K562 (cell line): ENCODE measurements around the gene HELZ. TPM values are rescaled to one million over a fixed set of nuclear protein-coding genes. Genes with fewer than 3 reads are reported as not detected.

Experiments
- ATAC-seq: fragments of 200-7000 bp; cut with Tn5 transposase; 3 replicates; pipeline ENCODE4 v1.9.1; 2020; ENCODE audit warnings: moderate library complexity
- BruUV-seq: library from RNA; stranded (reverse); fragments of 400-500 nt; replicated peaks from 2 replicates; lab custom pipeline; 2021; lab: Mats Ljungman, UMichigan
- CTCF ChIA-PET: fragments of 300-600 bp; formaldehyde crosslinking; extraction: SDS; loops from one replicate; lab custom pipeline; 2021; ENCODE audit warnings: low intra/inter-chr PET ratio; lab: Yijun Ruan, JAX
- POLR2A ChIA-PET: fragments of 300-600, 350-650 bp; sonication (Branson Sonifier 250); formaldehyde crosslinking; extraction: SDS; loops from one replicate; lab custom pipeline; 2021; ENCODE audit warnings: antibody characterized with exemption, inconsistent platforms; lab: Yijun Ruan, JAX
- DNase-seq, 4 experiments: peaks; one replicate each; pipeline versions ENCODE4 v3.0.0 to v3.0.0-alpha.2; 2011 to 2018; ENCODE audit warnings: low spot score in 3 of 4, mixed read lengths in 3 of 4; ENCODE audit errors: extremely low read depth in 1 of 4
- FAIRE-seq: peaks from 2 replicates; lab custom pipeline; 2011; peaks lifted over from hg19 to GRCh38; lab: Jason Lieb, UNC
- H2AFZ ChIP-seq: 2 replicates; pipeline ENCODE4 v1.6.0; 2011; ENCODE audit warnings: low read depth, low read length, control low read depth, inconsistent platforms
- H3K27ac ChIP-seq: fragments of 200-600 bp; 3 replicates; pipeline ENCODE4 v1.8.0; 2011; ENCODE audit warnings: low read depth, mild to moderate bottlenecking, control low read depth, inconsistent platforms, low read length, moderate library complexity, mixed read lengths; ENCODE audit errors: extremely low read depth
- H3K27me3 ChIP-seq, 2 experiments: fragments of 300-600 bp in 1 of 2; 2 replicates in 1 of 2; 3 replicates in 1 of 2; pipeline versions ENCODE4 v1.6.0 to v1.8.0; 2011; ENCODE audit warnings: inconsistent platforms in 2 of 2, low read length in 2 of 2, mild to moderate bottlenecking in 1 of 2, mixed read lengths in 1 of 2, moderate library complexity in 1 of 2; ENCODE audit not compliant: control insufficient read depth in 2 of 2, insufficient read depth in 2 of 2
- H3K36me3 ChIP-seq: fragments of 300-600 bp; 3 replicates; pipeline ENCODE4 v1.8.0; 2011; ENCODE audit warnings: mild to moderate bottlenecking, low read length, inconsistent platforms; ENCODE audit not compliant: control insufficient read depth, insufficient read depth
- H3K4me1 ChIP-seq, 2 experiments: fragments of 200-600 bp in 1 of 2; replicated peaks in 1 of 2; 2 replicates in 1 of 2; 3 replicates in 1 of 2; pipeline versions ENCODE4 v1.5.1 to v1.8.0; 2011; ENCODE audit warnings: inconsistent platforms in 2 of 2, low read length in 2 of 2, mild to moderate bottlenecking in 1 of 2, mixed read lengths in 1 of 2, moderate library complexity in 1 of 2; ENCODE audit not compliant: control insufficient read depth in 2 of 2, insufficient read depth in 2 of 2
- H3K4me2 ChIP-seq: 2 replicates; pipeline ENCODE4 v1.6.1; 2011; ENCODE audit warnings: low read length, control low read depth, inconsistent platforms, mixed read lengths; ENCODE audit not compliant: insufficient read depth
- H3K4me3 ChIP-seq: fragments of 200-600 bp; sonication (generic), shearing (Covaris generic); 2 replicates; pipeline ENCODE4 v1.5.1; 2016; ENCODE audit warnings: control low read depth, inconsistent platforms
- H3K79me2 ChIP-seq: fragments of 200-600 bp; 3 replicates; pipeline ENCODE4 v1.8.0; 2011; ENCODE audit warnings: low read length, inconsistent platforms; ENCODE audit not compliant: control insufficient read depth, insufficient read depth
- H3K9ac ChIP-seq, 2 experiments: 2 replicates each; pipeline versions ENCODE4 v1.6.0 to v1.6.1; 2011; ENCODE audit warnings: low read depth in 2 of 2, low read length in 2 of 2, control low read depth in 1 of 2, inconsistent platforms in 1 of 2, mild to moderate bottlenecking in 1 of 2, mixed read lengths in 1 of 2; ENCODE audit not compliant: insufficient read depth in 1 of 2
- H3K9me1 ChIP-seq: one replicate; pipeline ENCODE4 v1.6.0; 2011; ENCODE audit warnings: inconsistent platforms, mild to moderate bottlenecking, low read length, moderate library complexity; ENCODE audit not compliant: control insufficient read depth, insufficient read depth
- H3K9me3 ChIP-seq: replicated peaks from 2 replicates; pipeline ENCODE4 v1.5.1; 2011; ENCODE audit warnings: low read depth, low read length, inconsistent platforms; ENCODE audit not compliant: control insufficient read depth, insufficient read depth
- H4K20me1 ChIP-seq: replicated peaks from 2 replicates; pipeline ENCODE4 v1.6.1; 2011; ENCODE audit warnings: low read length, inconsistent platforms, mixed read lengths; ENCODE audit not compliant: control insufficient read depth, insufficient read depth
- MCM7 ChIP-seq, 2 experiments: fragments of 450-650 bp; IDR thresholded peaks; 2 replicates each; pipeline ENCODE4 v1.6.1; 2016 to 2018
- NCOA6 ChIP-seq: fragments of 450-650 bp; IDR thresholded peaks from 2 replicates; pipeline ENCODE4 v1.6.1; 2017; ENCODE audit warnings: mild to moderate bottlenecking
- RCOR1 ChIP-seq, 2 experiments: IDR thresholded peaks; 2 replicates each; pipeline ENCODE4 v1.6.1; 2012; ENCODE audit warnings: low read depth in 2 of 2, low read length in 2 of 2, borderline replicate concordance in 1 of 2, improper control_type of control experiment in 1 of 2
- SAFB ChIP-seq: fragments of 200-400 bp; formaldehyde crosslinking; IDR thresholded peaks from 2 replicates; pipeline ENCODE4 v1.6.1; 2017; ENCODE audit warnings: low read depth, low read length, borderline replicate concordance
- SMARCE1 ChIP-seq: fragments of 450-650 bp; IDR thresholded peaks from 2 replicates; pipeline ENCODE4 v1.7.1; 2016; ENCODE audit warnings: mild to moderate bottlenecking
- SREBF2 ChIP-seq: sonication (generic); formaldehyde crosslinking; IDR thresholded peaks from 2 replicates; pipeline ENCODE4 v1.4.0; 2020; ENCODE audit warnings: mild to moderate bottlenecking, missing genetic modification reagents
- TAF15 ChIP-seq: fragments of 200-400 bp; formaldehyde crosslinking; IDR thresholded peaks from 2 replicates; pipeline ENCODE4 v1.6.1; 2017; ENCODE audit warnings: mild to moderate bottlenecking, low read depth, low read length, moderate library complexity
- TAF9B ChIP-seq: fragments of 450-650 bp; IDR thresholded peaks from 2 replicates; pipeline ENCODE4 v1.6.1; 2018; ENCODE audit warnings: mild to moderate bottlenecking; ENCODE audit not compliant: partially characterized antibody
- ZNF239 ChIP-seq: fragments of 250-450 bp; sonication (Bioruptor Pico); IDR thresholded peaks from 2 replicates; pipeline ENCODE4 v1.4.0; 2020; ENCODE audit warnings: mild to moderate bottlenecking
- ZNF76 ChIP-seq: fragments of 250-450 bp; sonication (Bioruptor Pico); IDR thresholded peaks from 2 replicates; pipeline ENCODE4 v1.4.0; 2020; ENCODE audit warnings: mild to moderate bottlenecking, moderate library complexity, borderline replicate concordance
- in situ Hi-C: fragments of 300-500 bp; cut with MboI; formaldehyde crosslinking; loops from 4 replicates; pipeline ENCODE4 v1.15.0; 2018; ENCODE audit warnings: inconsistent platforms, mixed read lengths
- intact Hi-C: fragments of 100-400 bp; cut with micrococcal nuclease; formaldehyde crosslinking; loops from 2 replicates; pipeline ENCODE4 v1.14.2; 2022
- polyA plus RNA-seq, 8 experiments: library from polyadenylated mRNA; depleted of rRNA in 4 of 8; stranded (reverse) in 5 of 8; unstranded in 3 of 8; fragments of >200 nt; fragmentation: Nextera tagmentation in 2 of 8; fragmentation: Illumina TruSeq in 1 of 8; extraction: Ambion mirVana in 2 of 8; extraction: Trizol in 1 of 8; gene quantifications; 2 replicates each; pipeline versions ENCODE4 v1.2.1 to v1.2.3, GENCODE V29; 2011 to 2014; ENCODE audit warnings: inconsistent platforms in 1 of 8, missing spikeins in 1 of 8
- total RNA-seq, 7 experiments: library from RNA; depleted of rRNA in 6 of 7; stranded (reverse); fragments of >200 nt in 6 of 7; fragmentation: Illumina TruSeq in 2 of 7; extraction: Trizol in 2 of 7; gene quantifications; 2 replicates each; pipeline versions ENCODE4 v1.2.1 to v1.2.3, GENCODE V29; 2011 to 2021; ENCODE audit warnings: low replicate concordance in 1 of 7
- TF ChIP-seq, protein P1 (sequence below), 2 experiments: fragments of 450-650 bp; formaldehyde crosslinking in 1 of 2; IDR thresholded peaks; 2 replicates each; pipeline versions ENCODE4 v1.4.0 to v1.6.1; 2014 to 2020; ENCODE audit warnings: mild to moderate bottlenecking in 2 of 2, borderline replicate concordance in 1 of 2, low read depth in 1 of 2

The HELZ gene
- total and polyA plus RNA-seq, 9 of the 15 experiments (the other 6 are each of a cell fraction or from before 2014, with no cell fraction given): 5.2 to 39.8 (median 17.3) TPM

DNA sequence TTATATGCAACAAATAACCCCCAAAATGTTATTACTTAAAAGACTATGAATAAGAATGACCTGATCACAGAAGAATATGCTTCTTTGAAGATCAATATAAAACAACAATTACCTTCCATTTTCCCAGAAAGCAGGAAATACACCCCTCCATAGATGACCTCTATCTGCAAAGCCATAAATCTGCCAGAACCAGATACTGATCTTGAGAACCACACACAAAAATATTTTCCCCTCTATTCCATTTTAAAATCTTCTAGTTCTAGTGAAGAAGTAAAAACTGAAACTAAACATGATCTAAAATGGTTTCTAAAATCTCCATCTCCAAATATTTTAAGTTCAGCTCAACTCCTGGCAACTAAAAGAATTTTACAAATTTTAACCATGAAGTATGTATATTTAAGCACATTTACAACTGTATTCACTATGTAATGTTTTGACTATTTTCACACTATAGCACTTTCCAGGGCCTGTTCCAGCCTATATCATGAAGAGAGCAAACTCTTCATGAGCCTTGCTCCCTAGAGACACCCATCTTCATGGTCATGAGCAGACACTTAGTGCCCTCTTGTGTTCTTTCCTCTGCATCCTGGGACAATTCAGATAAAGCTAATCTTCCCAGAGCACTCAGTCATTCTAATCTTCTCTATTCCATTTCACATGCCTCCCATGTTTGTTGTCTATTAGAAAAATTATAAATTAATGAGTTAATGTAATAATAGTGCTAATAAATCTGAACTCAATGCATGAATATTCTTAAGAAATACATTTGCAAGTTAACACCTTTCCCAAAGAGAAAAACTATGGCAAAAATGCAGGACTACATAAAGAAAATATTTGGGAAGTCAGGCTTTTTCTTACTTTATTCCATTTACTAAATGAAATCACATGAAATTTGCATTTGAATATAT is 87.0 kb downstream of the HELZ start:
- Histone ChIP-seq H3K27me3 (no peaks in the 10 kb centered on the region), H3K9me3 (no peaks in the 10 kb centered on the region; the same call in 1 of the 2 replicates), H3K9ac (no peak overlapping the region; a peak in 1 of 4 replicates), H2AFZ (no peak overlapping the region), H3K4me2 (peak overlapping the region; percentile 39; the same call in 1 of the 2 replicates), H3K4me1 (peaks cover 0 to 15% of the 10 kb centered on the region in 2 experiments; a peak in 3 of 5 replicates), H4K20me1 (no peaks in the 10 kb centered on the region), H3K79me2 (no peaks in the 10 kb centered on the region; the same call in 2 of the 3 replicates), H3K4me3 (no peak overlapping the region), H3K36me3 (peaks cover 40% of the 10 kb centered on the region; the same call in 2 of the 3 replicates), H3K9me1 (no peaks in the 10 kb centered on the region), H3K27ac (peak overlapping the region; percentile 23; the same call in 2 of the 3 replicates)
- peak; percentile 97 for ATAC-seq
- BruUV-seq: no TSS peak
- peak; percentile 31 to 76 (median 45) for DNase-seq
- intact Hi-C loops: loop anchor here (1.0 to 5.0 kb wide), 3 partner anchors 141 to 443 kb away; no protein-coding TSS in a partner anchor
- CTCF ChIA-PET: no interaction called here
- in situ Hi-C loops: no loop called here
- FAIRE-seq: peak; percentile 88
- POLR2A ChIA-PET: interaction anchor here (0.6 to 1.0 kb wide), 4 partner anchors 10 to 45 kb away, joined by 3 to 8 read pairs (median 3); no protein-coding TSS in a partner anchor
- TF ChIP-seq ZNF239 (CRISPR knock-in tag) (no peak), TAF15 (no peak), SAFB (no peak), TAF9B (no peak), SMARCE1 (peak; percentile 53; the same call in 1 of the 2 replicates), SREBF2 (CRISPR knock-in tag) (no peak), RCOR1 (IDR thresholded peaks at IDR 0.05; ENCODE audit: borderline replicate concordance in 1 of 2, low read depth in 2 of 2, low read length in 2 of 2) (peak in 1 of 2 experiments; percentile 64; a peak in 1 of 4 replicates), MCM7 (IDR thresholded peaks at IDR 0.05) (no peak), NCOA6 (no peak), ZNF76 (CRISPR knock-in tag) (no peak)
- TF ChIP-seq, protein P1, sequence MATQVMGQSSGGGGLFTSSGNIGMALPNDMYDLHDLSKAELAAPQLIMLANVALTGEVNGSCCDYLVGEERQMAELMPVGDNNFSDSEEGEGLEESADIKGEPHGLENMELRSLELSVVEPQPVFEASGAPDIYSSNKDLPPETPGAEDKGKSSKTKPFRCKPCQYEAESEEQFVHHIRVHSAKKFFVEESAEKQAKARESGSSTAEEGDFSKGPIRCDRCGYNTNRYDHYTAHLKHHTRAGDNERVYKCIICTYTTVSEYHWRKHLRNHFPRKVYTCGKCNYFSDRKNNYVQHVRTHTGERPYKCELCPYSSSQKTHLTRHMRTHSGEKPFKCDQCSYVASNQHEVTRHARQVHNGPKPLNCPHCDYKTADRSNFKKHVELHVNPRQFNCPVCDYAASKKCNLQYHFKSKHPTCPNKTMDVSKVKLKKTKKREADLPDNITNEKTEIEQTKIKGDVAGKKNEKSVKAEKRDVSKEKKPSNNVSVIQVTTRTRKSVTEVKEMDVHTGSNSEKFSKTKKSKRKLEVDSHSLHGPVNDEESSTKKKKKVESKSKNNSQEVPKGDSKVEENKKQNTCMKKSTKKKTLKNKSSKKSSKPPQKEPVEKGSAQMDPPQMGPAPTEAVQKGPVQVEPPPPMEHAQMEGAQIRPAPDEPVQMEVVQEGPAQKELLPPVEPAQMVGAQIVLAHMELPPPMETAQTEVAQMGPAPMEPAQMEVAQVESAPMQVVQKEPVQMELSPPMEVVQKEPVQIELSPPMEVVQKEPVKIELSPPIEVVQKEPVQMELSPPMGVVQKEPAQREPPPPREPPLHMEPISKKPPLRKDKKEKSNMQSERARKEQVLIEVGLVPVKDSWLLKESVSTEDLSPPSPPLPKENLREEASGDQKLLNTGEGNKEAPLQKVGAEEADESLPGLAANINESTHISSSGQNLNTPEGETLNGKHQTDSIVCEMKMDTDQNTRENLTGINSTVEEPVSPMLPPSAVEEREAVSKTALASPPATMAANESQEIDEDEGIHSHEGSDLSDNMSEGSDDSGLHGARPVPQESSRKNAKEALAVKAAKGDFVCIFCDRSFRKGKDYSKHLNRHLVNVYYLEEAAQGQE (IDR thresholded peaks at IDR 0.05; ENCODE audit: borderline replicate concordance): peak; percentile 26; the same call in 1 of the 2 replicates
- TF ChIP-seq, protein P1 (CRISPR knock-in tag; IDR thresholded peaks at IDR 0.05; ENCODE audit: low read depth): no peak
